SK-N-MC (cell line): ENCODE data around the gene VSIG10.

ENCODE experiments used
- DNase-seq: peaks from one replicate; pipeline ENCODE4 v3.0.0-alpha.2; 2011; ENCODE audit warnings: low read depth, low spot score
- H3K27ac ChIP-seq: fragments of 200-600 bp; sonication (generic); 2 replicates; pipeline ENCODE4 v1.5.1; 2016; ENCODE audit warnings: mixed run types
- H3K36me3 ChIP-seq: fragments of 200-600 bp; sonication (generic); 2 replicates; pipeline ENCODE4 v1.6.1; 2017; ENCODE audit warnings: antibody characterized with exemption, low read length, mixed read lengths; ENCODE audit not compliant: insufficient read depth
- H3K4me3 ChIP-seq: fragments of 200-600 bp; sonication (generic); 2 replicates; pipeline ENCODE4 v1.5.1; 2016
- H3K9ac ChIP-seq: fragments of 200-600 bp; sonication (generic); 2 replicates; pipeline ENCODE4 v1.8.0; 2017; ENCODE audit warnings: mixed run types, mixed read lengths; ENCODE audit not compliant: insufficient read length
- H3K9me3 ChIP-seq: fragments of 200-600 bp; sonication (generic); 2 replicates; pipeline ENCODE4 v1.6.1; 2017; ENCODE audit warnings: low read depth, mild to moderate bottlenecking, antibody characterized with exemption, low read length, moderate library complexity, mixed read lengths
- EZH2 ChIP-seq: fragments of 200-600 bp; sonication (generic); IDR thresholded peaks from one replicate; pipeline ENCODE4 v1.6.1; 2017; ENCODE audit warnings: antibody characterized with exemption
- FOXP2 ChIP-seq: optimal IDR thresholded peaks from 2 replicates; pipeline ENCODE3; 2011; ENCODE audit warnings: mild to moderate bottlenecking, moderate library complexity; ENCODE audit not compliant: insufficient read depth; ENCODE audit errors: extremely low read length, control extremely low read depth
- POLR2AphosphoS5 ChIP-seq: IDR thresholded peaks from 2 replicates; pipeline ENCODE4 v1.6.1; 2012; ENCODE audit warnings: mild to moderate bottlenecking, low read depth, low read length, borderline replicate concordance

Gene VSIG10, protein sequence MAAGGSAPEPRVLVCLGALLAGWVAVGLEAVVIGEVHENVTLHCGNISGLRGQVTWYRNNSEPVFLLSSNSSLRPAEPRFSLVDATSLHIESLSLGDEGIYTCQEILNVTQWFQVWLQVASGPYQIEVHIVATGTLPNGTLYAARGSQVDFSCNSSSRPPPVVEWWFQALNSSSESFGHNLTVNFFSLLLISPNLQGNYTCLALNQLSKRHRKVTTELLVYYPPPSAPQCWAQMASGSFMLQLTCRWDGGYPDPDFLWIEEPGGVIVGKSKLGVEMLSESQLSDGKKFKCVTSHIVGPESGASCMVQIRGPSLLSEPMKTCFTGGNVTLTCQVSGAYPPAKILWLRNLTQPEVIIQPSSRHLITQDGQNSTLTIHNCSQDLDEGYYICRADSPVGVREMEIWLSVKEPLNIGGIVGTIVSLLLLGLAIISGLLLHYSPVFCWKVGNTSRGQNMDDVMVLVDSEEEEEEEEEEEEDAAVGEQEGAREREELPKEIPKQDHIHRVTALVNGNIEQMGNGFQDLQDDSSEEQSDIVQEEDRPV

DNA sequence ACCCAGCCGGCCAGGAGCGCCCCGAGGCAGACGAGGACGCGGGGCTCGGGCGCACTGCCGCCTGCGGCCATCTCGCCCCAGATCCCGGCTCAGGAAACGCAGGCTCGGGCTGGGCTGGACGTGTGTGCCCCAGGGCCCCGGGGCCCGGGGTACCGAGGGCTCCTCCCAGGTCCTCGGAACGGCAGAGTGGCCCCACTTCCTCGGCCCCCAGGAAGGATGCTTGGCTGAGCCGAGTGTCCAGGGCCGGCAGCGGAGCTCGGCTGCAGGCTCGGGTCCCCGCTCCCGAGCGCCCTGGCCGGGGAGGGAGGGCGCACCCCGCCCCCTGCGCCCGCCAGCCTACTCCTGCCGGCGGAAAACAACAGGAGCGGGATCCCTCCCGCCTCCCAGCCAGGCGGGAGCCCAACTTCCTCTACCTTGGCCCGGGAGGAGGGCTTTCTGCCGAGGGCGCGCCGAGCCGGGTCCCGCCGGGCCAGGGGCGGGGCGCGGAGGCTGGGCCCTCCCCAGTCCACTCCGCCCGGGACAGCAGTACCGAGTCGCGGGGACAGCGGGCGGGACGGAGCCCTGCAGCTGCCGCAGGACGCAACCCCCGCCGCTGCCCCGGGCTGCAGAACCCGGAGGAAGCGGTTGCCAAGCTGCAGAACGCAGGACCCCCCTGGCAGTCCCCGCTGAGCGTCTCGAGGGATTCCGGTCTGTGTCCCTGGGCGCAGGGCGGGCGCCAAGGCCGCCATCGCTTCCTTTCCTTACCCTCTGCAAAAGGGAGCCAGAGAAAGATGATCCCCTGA lies at the start of gene VSIG10:
VSIG10 (minus strand) TSS at position 411 of the 782 bp plus-strand sequence; CDS start at position 71, 340 bp downstream.
- H3K9ac ChIP-seq, result peak within 1 kb of the TSS; percentile 14
- no peak for TF ChIP-seq POLR2AphosphoS5
- TF ChIP-seq FOXP2, result no peak
- TF ChIP-seq EZH2, result no peak
- no peaks in the 10 kb centered on the region for H3K36me3 ChIP-seq
- peak within 1 kb of the TSS; percentile 77 for H3K4me3 ChIP-seq
- H3K9me3 ChIP-seq, result no peaks in the 10 kb centered on the region
- no peak for DNase-seq
- no peak within 1 kb of the TSS for H3K27ac ChIP-seq

- no peak for DNase-seq
- Histone ChIP-seq H3K36me3 (peaks cover 3% of the 10 kb centered on the region; the same call in 1 of the 2 replicates), H3K9ac (no peak overlapping the region), H3K9me3 (no peaks in the 10 kb centered on the region), H3K27ac (no peak overlapping the region), H3K4me3 (no peak overlapping the region)
- TF ChIP-seq POLR2AphosphoS5 (no peak), FOXP2 (no peak), EZH2 (no peak)
These were observed 47.9 kb upstream of the VSIG10 start for GRCh38 chr12:118151755-118152154.

DNA sequence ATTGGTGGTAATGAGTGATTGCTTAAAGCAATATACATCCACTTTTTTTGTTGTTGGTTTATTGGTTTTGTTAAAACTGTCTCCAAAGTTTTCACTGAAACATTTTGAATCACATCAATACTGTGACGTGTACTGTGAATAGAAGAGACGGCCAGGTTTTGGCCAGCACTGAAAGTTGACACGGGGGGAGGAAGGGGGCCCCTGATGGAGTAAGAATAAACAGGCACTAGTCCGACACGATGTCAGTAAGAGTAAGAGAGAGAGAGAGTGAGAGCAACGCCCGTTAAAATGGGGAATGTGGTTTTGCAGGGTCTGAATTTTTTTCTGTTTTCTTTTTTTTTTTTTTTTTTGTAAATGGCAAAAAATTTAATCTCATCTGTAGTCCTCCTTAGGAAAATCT lies 46.8 kb upstream of the VSIG10 start:
- TF ChIP-seq FOXP2, result no peak
- no peak for TF ChIP-seq EZH2
- TF ChIP-seq POLR2AphosphoS5, result no peak
- Histone ChIP-seq H3K9ac (no peak overlapping the region), H3K27ac (no peak overlapping the region), H3K36me3 (peaks cover 8% of the 10 kb centered on the region), H3K4me3 (no peak overlapping the region), H3K9me3 (no peaks in the 10 kb centered on the region)
- no peak for DNase-seq

DNA sequence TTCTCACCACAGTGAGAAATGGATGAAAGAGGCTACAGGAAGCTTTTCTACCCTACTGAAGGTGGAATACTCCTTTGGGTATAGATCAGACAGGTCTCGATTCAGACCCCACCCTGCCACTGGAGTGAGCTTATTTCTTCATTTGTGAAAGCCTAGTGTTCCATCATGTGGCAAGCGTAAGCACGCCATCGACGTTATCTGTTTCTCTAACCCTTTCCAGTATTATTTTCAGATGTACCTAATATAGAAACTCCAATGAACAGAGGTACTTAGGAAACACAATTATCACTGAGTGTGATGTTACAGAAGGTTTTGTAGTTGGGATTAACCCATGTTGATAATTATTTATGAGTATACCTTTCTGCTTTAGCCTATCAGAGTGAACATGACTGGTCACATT lies 44.5 kb upstream of the VSIG10 start:
- TF ChIP-seq POLR2AphosphoS5 (no peak), EZH2 (no peak), FOXP2 (no peak)
- Histone ChIP-seq H3K4me3 (no peak overlapping the region), H3K27ac (no peak overlapping the region), H3K9me3 (no peaks in the 10 kb centered on the region), H3K9ac (no peak overlapping the region), H3K36me3 (peaks cover 28% of the 10 kb centered on the region)
- no peak for DNase-seq

DNA sequence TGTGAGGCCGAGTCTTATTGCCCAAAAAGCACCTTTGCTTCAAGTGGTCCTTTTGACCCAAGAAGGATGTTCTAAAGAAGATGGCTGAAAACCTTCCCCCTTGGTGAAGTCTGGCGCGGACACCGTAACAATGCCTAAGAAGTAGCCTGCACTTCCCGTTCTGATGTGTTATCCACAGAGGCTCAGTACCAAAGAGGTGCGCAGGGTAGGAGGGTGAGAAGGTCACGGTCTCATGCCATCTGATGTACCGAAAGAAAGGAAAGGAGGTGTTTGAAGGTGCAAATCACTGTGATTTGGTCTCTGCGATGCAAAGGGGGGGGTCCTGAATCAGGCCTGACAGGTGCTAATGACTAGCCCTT lies 42.0 kb upstream of the VSIG10 start:
- TF ChIP-seq POLR2AphosphoS5 (no peak), EZH2 (no peak), FOXP2 (no peak)
- no peak overlapping the region for H3K9ac ChIP-seq
- H3K36me3 ChIP-seq, result peaks cover 45% of the 10 kb centered on the region
- H3K4me3 ChIP-seq, result no peak overlapping the region
- no peak for DNase-seq
- H3K9me3 ChIP-seq, result no peaks in the 10 kb centered on the region
- no peak overlapping the region for H3K27ac ChIP-seq

DNA sequence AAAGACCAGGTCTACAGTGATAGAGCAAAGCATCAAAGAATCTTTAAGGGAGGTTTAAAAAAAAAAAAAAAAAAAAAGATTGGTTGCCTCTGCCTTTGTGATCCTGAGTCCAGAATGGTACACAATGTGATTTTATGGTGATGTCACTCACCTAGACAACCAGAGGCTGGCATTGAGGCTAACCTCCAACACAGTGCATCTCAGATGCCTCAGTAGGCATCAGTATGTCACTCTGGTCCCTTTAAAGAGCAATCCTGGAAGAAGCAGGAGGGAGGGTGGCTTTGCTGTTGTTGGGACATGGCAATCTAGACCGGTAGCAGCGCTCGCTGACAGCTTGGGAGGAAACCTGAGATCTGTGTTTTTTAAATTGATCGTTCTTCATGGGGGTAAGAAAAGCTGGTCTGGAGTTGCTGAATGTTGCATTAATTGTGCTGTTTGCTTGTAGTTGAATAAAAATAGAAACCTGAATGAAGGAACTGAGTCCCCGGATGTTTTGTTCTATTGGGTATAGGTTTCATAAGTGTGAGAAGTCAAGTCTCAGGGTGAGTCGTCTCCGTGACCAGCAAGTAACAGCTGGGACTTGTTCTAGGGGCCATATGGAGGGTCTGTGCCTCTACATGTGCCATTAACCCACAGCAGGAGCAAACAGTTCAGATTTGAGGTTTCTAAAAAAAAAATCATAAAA lies 41.4 kb upstream of the VSIG10 start:
- H3K36me3 ChIP-seq, result peaks cover 50% of the 10 kb centered on the region
- H3K9ac ChIP-seq, result no peak overlapping the region
- no peak for TF ChIP-seq FOXP2
- no peak for TF ChIP-seq EZH2
- no peak for TF ChIP-seq POLR2AphosphoS5
- no peak overlapping the region for H3K4me3 ChIP-seq
- no peak overlapping the region for H3K27ac ChIP-seq
- no peak for DNase-seq
- H3K9me3 ChIP-seq, result no peaks in the 10 kb centered on the region

DNA sequence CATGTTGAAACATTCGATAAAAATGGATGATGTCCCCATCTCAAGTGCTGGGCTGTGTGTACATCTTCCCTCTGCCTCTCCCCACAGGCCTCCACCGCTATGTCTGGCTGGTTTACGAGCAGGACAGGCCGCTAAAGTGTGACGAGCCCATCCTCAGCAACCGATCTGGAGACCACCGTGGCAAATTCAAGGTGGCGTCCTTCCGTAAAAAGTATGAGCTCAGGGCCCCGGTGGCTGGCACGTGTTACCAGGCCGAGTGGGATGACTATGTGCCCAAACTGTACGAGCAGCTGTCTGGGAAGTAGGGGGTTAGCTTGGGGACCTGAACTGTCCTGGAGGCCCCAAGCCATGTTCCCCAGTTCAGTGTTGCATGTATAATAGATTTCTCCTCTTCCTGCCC lies 40.7 kb upstream of the VSIG10 start:
- Histone ChIP-seq H3K4me3 (no peak overlapping the region), H3K9ac (no peak overlapping the region), H3K36me3 (peaks cover 58% of the 10 kb centered on the region), H3K27ac (no peak overlapping the region), H3K9me3 (no peaks in the 10 kb centered on the region)
- no peak for DNase-seq
- TF ChIP-seq POLR2AphosphoS5 (no peak), EZH2 (no peak), FOXP2 (no peak)

GRCh38 chr12:118140825-118141224 lies 37.0 kb upstream of the VSIG10 start:
- TF ChIP-seq FOXP2 (no peak), POLR2AphosphoS5 (no peak)

More at GRCh38 chr12:118140825-118141224, 37.0 kb upstream of the VSIG10 start:
- peaks cover 62% of the 10 kb centered on the region for H3K36me3 ChIP-seq
- H3K4me3 ChIP-seq, result no peak overlapping the region
- H3K27ac ChIP-seq, result no peak overlapping the region
- no peak for DNase-seq
- no peaks in the 10 kb centered on the region for H3K9me3 ChIP-seq
- no peak overlapping the region for H3K9ac ChIP-seq
